Endothelial cell of hepatic sinusoid (primary cell): ENCODE measurements around the gene CAMK1D.

Experiments used
- in situ Hi-C: cut with HindIII; loops from 2 replicates; pipeline ENCODE4 v1.10.0; 2017; ENCODE audit warnings: low sequenced_read_pairs

Gene CAMK1D

GRCh38 chr10:12588091-12588860, 238.9 kb downstream of the CAMK1D start:
- in situ Hi-C loops = no loop called here

GRCh38 chr10:12589291-12589690, 239.9 kb downstream of the CAMK1D start:
- in situ Hi-C loops = no loop called here

GRCh38 chr10:12589791-12590190, 240.4 kb downstream of the CAMK1D start:
- in situ Hi-C loops = loop anchor here (5.0 kb wide), 1 partner anchor 73 kb away; no protein-coding TSS in a partner anchor

GRCh38 chr10:12590675-12591659, 241.6 kb downstream of the CAMK1D start:
- in situ Hi-C loops = loop anchor here (5.0 kb wide), 1 partner anchor 71 kb away; no protein-coding TSS in a partner anchor

- in situ Hi-C loops = loop anchor here (5.0 kb wide), 1 partner anchor 69 kb away; no protein-coding TSS in a partner anchor
These were observed 243.6 kb downstream of the CAMK1D start for GRCh38 chr10:12592967-12593366.

- in situ Hi-C loops = loop anchor here (5.0 kb wide), 1 partner anchor 68 kb away; no protein-coding TSS in a partner anchor
These were observed 245.1 kb downstream of the CAMK1D start for GRCh38 chr10:12594448-12594944.

GRCh38 chr10:12595936-12596576, 246.7 kb downstream of the CAMK1D start:
- in situ Hi-C loops = no loop called here

GRCh38 chr10:12597176-12597575, 247.8 kb downstream of the CAMK1D start:
- in situ Hi-C loops = no loop called here

GRCh38 chr10:12597788-12598765, 248.7 kb downstream of the CAMK1D start:
- in situ Hi-C loops = no loop called here

GRCh38 chr10:12600652-12601051, 251.3 kb downstream of the CAMK1D start:
- in situ Hi-C loops = no loop called here

GRCh38 chr10:12602521-12602920, 253.2 kb downstream of the CAMK1D start:
- in situ Hi-C loops = no loop called here

GRCh38 chr10:12603766-12604470, 254.6 kb downstream of the CAMK1D start:
- in situ Hi-C loops = no loop called here

GRCh38 chr10:12605580-12606405, 256.4 kb downstream of the CAMK1D start:
- in situ Hi-C loops = no loop called here

GRCh38 chr10:12606461-12606860, 257.1 kb downstream of the CAMK1D start:
- in situ Hi-C loops = no loop called here

- in situ Hi-C loops = no loop called here
These were observed 259.4 kb downstream of the CAMK1D start for GRCh38 chr10:12608761-12609160.

- in situ Hi-C loops = no loop called here
These were observed 260.1 kb downstream of the CAMK1D start for GRCh38 chr10:12609435-12609834.

GRCh38 chr10:12613136-12613535, 263.8 kb downstream of the CAMK1D start:
- in situ Hi-C loops = no loop called here
